OCI-LY3 (cell line): ENCODE data around the gene ENOX2.

Experiments used
- H2AFZ ChIP-seq: fragments of 200-600, 300-600 bp; shearing (Covaris generic); 2 replicates; pipeline ENCODE4 v1.6.0; 2014; ENCODE audit warnings: antibody characterized with exemption, low read depth, low read length
- H3K27ac ChIP-seq: fragments of 200-600, 300-600 bp; sonication (generic); 2 replicates; pipeline ENCODE4 v1.5.1; 2014; ENCODE audit warnings: mild to moderate bottlenecking, low read length, moderate library complexity, mixed read lengths
- H3K27me3 ChIP-seq: fragments of 200-600, 300-600 bp; sonication (generic); 2 replicates; pipeline ENCODE4 v1.6.1; 2014; ENCODE audit warnings: low read depth, low read length, mixed read lengths
- H3K36me3 ChIP-seq: fragments of 200-600, 300-600 bp; sonication (generic); replicated peaks from 2 replicates; pipeline ENCODE3; 2014; ENCODE audit warnings: low read depth, low read length, mixed read lengths
- H3K4me1 ChIP-seq: fragments of 300-600, 200-600 bp; sonication (generic); 2 replicates; pipeline ENCODE4 v1.6.1; 2014; ENCODE audit warnings: low read length, mixed read lengths
- H3K4me2 ChIP-seq: fragments of 200-600, 300-600 bp; sonication (generic); 2 replicates; pipeline ENCODE4 v1.6.1; 2014; ENCODE audit warnings: low read length, mixed read lengths
- H3K4me3 ChIP-seq: fragments of 300-600, 200-600 bp; sonication (generic); 2 replicates; pipeline ENCODE4 v1.5.1; 2014; ENCODE audit warnings: antibody characterized with exemption, mild to moderate bottlenecking, low read length, moderate library complexity
- H3K79me2 ChIP-seq: fragments of 300-600, 200-600 bp; shearing (Covaris generic); 2 replicates; pipeline ENCODE4 v1.6.1; 2014; ENCODE audit warnings: mild to moderate bottlenecking, low read length, mixed read lengths
- H3K9ac ChIP-seq: fragments of 300-600, 200-600 bp; shearing (Covaris generic); 2 replicates; pipeline ENCODE4 v1.6.0; 2014; ENCODE audit warnings: mild to moderate bottlenecking, low read length, moderate library complexity
- H3K9me3 ChIP-seq: fragments of 200-600, 300-600 bp; shearing (Covaris generic); 2 replicates; pipeline ENCODE4 v1.6.1; 2014; ENCODE audit warnings: low read length, mixed read lengths; ENCODE audit not compliant: insufficient read depth
- H4K20me1 ChIP-seq: fragments of 200-600, 300-600 bp; sonication (generic); 2 replicates; pipeline ENCODE4 v1.6.1; 2016; ENCODE audit warnings: low read length, mixed read lengths; ENCODE audit not compliant: insufficient read depth
- EZH2phosphoT487 ChIP-seq: fragments of 200-600 bp; shearing (Covaris generic); IDR thresholded peaks from 2 replicates; pipeline ENCODE4 v1.6.1; 2018; ENCODE audit warnings: antibody characterized with exemption, mixed run types, low read depth
- TF ChIP-seq, protein P1 (sequence below): fragments of 200-600, 300-600 bp; sonication (generic); IDR thresholded peaks from 2 replicates; pipeline ENCODE4 v1.5.1; 2014; ENCODE audit warnings: antibody characterized with exemption, low read length, low read depth

ENOX2 gene

GRCh38 chrX:130902783-130903613 is at the start of gene ENOX2:
ENOX2 (minus strand) TSS chrX:130903209; CDS start chrX:130703216, 199,993 bp downstream.
- TF ChIP-seq, protein P1, sequence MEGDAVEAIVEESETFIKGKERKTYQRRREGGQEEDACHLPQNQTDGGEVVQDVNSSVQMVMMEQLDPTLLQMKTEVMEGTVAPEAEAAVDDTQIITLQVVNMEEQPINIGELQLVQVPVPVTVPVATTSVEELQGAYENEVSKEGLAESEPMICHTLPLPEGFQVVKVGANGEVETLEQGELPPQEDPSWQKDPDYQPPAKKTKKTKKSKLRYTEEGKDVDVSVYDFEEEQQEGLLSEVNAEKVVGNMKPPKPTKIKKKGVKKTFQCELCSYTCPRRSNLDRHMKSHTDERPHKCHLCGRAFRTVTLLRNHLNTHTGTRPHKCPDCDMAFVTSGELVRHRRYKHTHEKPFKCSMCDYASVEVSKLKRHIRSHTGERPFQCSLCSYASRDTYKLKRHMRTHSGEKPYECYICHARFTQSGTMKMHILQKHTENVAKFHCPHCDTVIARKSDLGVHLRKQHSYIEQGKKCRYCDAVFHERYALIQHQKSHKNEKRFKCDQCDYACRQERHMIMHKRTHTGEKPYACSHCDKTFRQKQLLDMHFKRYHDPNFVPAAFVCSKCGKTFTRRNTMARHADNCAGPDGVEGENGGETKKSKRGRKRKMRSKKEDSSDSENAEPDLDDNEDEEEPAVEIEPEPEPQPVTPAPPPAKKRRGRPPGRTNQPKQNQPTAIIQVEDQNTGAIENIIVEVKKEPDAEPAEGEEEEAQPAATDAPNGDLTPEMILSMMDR: no peak
- TF ChIP-seq EZH2phosphoT487: no peak
- H2AFZ ChIP-seq: peak within 1 kb of the TSS; percentile 86
- peak within 1 kb of the TSS; percentile 44; the same call in 1 of the 2 replicates for H3K27ac ChIP-seq
- H3K79me2 ChIP-seq: peaks cover 9% of the 10 kb centered on the region
- peaks cover 9% of the 10 kb centered on the region; the same call in 1 of the 2 replicates for H3K4me1 ChIP-seq
- peak within 1 kb of the TSS; percentile 75 for H3K4me2 ChIP-seq
- no peaks in the 10 kb centered on the region for H3K9me3 ChIP-seq
- H3K36me3 ChIP-seq: no peaks in the 10 kb centered on the region
- no peaks in the 10 kb centered on the region for H4K20me1 ChIP-seq
- H3K9ac ChIP-seq: peak within 1 kb of the TSS; percentile 78
- peak within 1 kb of the TSS; percentile 84 for H3K4me3 ChIP-seq
- H3K27me3 ChIP-seq: no peaks in the 10 kb centered on the region

DNA sequence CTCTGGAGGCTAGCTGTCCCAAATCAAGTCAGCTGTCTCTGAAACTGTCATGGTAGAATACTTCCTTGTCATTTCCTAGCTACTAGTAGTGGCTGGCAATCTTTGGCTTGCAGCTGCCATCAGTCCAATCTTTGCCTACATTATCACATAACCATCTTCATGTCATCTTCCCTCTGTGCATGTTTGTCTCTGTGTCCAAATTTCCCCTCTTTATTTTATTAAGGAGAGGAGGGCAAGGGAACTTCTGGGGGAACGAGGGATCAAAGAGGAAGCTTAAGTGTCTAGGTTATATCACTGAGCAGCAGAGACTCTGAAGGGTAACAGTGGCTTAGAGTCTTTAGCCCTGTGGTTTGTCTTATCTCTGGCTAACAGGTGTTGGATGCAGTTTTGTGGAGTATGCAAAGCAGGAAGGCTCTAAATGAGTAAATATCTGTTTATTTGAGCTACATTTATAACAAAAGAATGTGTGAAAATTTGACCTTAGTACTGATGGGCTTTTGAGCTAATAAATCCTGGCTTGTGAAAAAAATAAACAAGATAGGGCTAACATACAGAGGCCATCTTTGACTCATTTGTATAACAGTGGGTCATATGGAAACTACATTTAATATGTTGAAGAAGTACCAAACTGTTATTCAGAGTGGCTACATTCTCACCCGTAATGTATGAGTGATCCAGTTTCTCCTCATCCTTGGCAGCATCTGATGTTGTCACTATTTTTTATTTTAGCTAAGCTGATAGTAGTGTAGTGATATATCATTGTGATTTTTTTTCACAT is 49.4 kb upstream of the ENOX2 start:
- no peak overlapping the region for H3K9ac ChIP-seq
- TF ChIP-seq, protein P1: no peak
- TF ChIP-seq EZH2phosphoT487: no peak
- no peaks in the 10 kb centered on the region for H3K4me1 ChIP-seq
- no peaks in the 10 kb centered on the region for H3K79me2 ChIP-seq
- H4K20me1 ChIP-seq: no peaks in the 10 kb centered on the region
- no peaks in the 10 kb centered on the region for H3K36me3 ChIP-seq
- H3K9me3 ChIP-seq: no peaks in the 10 kb centered on the region
- H3K27ac ChIP-seq: no peak overlapping the region
- H2AFZ ChIP-seq: no peak overlapping the region
- H3K27me3 ChIP-seq: no peaks in the 10 kb centered on the region
- no peak overlapping the region for H3K4me2 ChIP-seq
- H3K4me3 ChIP-seq: no peak overlapping the region

DNA sequence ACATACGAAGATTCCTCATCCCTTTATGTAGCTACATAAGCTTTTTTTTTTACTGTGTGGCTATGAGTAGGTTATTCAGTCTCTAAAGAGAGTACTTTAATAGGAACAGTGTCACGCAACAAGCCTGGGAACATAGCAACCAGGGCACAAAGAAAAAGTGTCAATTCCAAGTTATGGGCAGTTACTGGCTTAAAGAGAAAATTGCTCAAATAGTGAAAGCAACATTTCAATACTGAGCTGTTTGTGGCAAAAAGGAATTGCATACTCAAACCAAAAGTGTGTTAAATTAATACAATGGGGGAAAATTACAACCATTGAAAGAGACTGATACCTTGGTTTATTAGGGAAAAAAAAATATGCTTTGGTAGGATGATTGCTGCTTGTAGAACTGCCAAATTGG is 41.2 kb upstream of the ENOX2 start:
- Histone ChIP-seq H3K9me3 (no peaks in the 10 kb centered on the region), H4K20me1 (no peaks in the 10 kb centered on the region), H3K79me2 (no peaks in the 10 kb centered on the region), H3K36me3 (no peaks in the 10 kb centered on the region), H3K9ac (no peak overlapping the region), H3K4me3 (no peak overlapping the region), H3K4me1 (no peaks in the 10 kb centered on the region), H3K27me3 (no peaks in the 10 kb centered on the region), H2AFZ (no peak overlapping the region; the same call in 1 of the 2 replicates), H3K27ac (no peak overlapping the region), H3K4me2 (no peak overlapping the region)
- TF ChIP-seq, protein P1: no peak
- TF ChIP-seq EZH2phosphoT487: no peak

DNA sequence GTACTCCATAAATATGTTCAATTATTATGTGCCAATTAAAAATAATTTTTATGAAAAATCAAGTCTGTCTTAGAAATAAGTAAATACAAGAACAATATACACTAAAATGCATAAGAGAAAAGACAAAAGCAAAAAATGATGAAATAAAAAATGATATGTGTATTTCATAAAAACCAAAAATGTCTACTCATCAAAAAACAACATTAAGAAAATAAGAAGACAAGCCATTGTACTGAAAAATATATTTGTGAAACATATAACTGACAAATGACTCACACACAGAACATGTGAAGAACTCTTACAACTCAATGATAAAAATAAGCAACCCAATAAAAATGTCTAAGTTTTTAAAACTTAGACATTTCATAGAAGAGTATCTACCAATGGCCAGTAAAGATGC is 34.1 kb upstream of the ENOX2 start:
- Histone ChIP-seq H3K27ac (no peak overlapping the region), H3K9me3 (no peaks in the 10 kb centered on the region)

More for the DNA sequence above, 34.1 kb upstream of the ENOX2 start:
- Histone ChIP-seq H3K27me3 (no peaks in the 10 kb centered on the region), H4K20me1 (no peaks in the 10 kb centered on the region), H3K9ac (no peak overlapping the region), H3K4me2 (no peak overlapping the region), H3K36me3 (no peaks in the 10 kb centered on the region), H3K79me2 (no peaks in the 10 kb centered on the region), H2AFZ (no peak overlapping the region), H3K4me1 (no peaks in the 10 kb centered on the region), H3K4me3 (no peak overlapping the region)
- TF ChIP-seq, protein P1: no peak
- no peak for TF ChIP-seq EZH2phosphoT487
